Osteocyte (in vitro differentiated cells): Measurements from ENCODE around the gene ZNF324B. TPM values are rescaled to one million over a fixed set of nuclear protein-coding genes. Genes with fewer than 3 reads are reported as not detected.
"Not testable (repeated sequence)": the region's sequence is repeated elsewhere in the genome, so short reads cannot be mapped to it uniquely, and the experiment has no call there.

Source experiments
- DNase-seq: peaks from one replicate; pipeline ENCODE4 v3.0.0; 2021; ENCODE audit warnings: mixed read lengths; ENCODE audit not compliant: unreplicated experiment; ENCODE audit errors: extremely low spot score
- H3K27ac Mint-ChIP-seq: one replicate; pipeline ENCODE4 v1.8.0; 2021; ENCODE audit warnings: mild to moderate bottlenecking, mixed read lengths; ENCODE audit not compliant: unreplicated experiment
- H3K27me3 Mint-ChIP-seq: one replicate; pipeline ENCODE4 v1.8.0; 2021; ENCODE audit warnings: mixed read lengths; ENCODE audit not compliant: unreplicated experiment
- H3K36me3 Mint-ChIP-seq: one replicate; pipeline ENCODE4 v1.8.0; 2021; ENCODE audit warnings: mixed read lengths; ENCODE audit not compliant: unreplicated experiment
- H3K4me1 Mint-ChIP-seq: one replicate; pipeline ENCODE4 v1.8.0; 2021; ENCODE audit warnings: mixed read lengths; ENCODE audit not compliant: unreplicated experiment
- H3K4me3 Mint-ChIP-seq: one replicate; pipeline ENCODE4 v1.8.0; 2021; ENCODE audit warnings: mild to moderate bottlenecking, moderate library complexity, mixed read lengths; ENCODE audit not compliant: unreplicated experiment
- H3K9me3 Mint-ChIP-seq: one replicate; pipeline ENCODE4 v1.8.0; 2021; ENCODE audit warnings: mixed read lengths; ENCODE audit not compliant: unreplicated experiment
- CTCF ChIP-seq: fragments of 200-600 bp; sonication (generic); IDR thresholded peaks from 2 replicates; pipeline ENCODE4 v1.5.0; 2021; ENCODE audit warnings: antibody characterized with exemption, mild to moderate bottlenecking, moderate library complexity
- total RNA-seq: library from RNA; stranded (reverse); gene quantifications from 2 replicates; pipeline ENCODE4 v1.2.1, GENCODE V29; 2021

Gene ZNF324B
- total RNA-seq, 1 donor from 2014 or later = 7.4 TPM

DNA sequence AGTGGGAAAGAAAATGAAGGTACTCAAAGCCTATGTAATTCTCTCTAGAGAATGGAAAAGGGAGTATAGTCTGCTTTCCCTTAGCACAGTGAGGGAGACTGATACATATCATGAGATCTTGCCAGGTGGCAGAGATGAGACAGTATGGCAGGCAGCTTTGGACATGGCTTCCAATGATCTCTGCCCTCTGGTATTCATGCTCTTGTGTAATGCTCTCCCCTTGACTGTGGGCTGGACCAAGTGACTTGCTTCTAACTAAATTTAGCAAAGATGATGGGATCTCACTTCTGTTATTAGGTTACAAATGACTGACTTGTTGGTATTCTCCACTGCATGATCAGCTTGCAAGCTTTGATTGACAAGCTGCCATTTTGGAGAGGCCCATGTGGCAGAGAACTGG, 21.7 kb upstream of the ZNF324B start:
- no peak overlapping the region for H3K4me3 Mint-ChIP-seq
- no peak overlapping the region for H3K27ac Mint-ChIP-seq
- DNase-seq = no peak
- TF ChIP-seq CTCF = no peak
- H3K36me3 Mint-ChIP-seq = peaks cover 28% of the 10 kb centered on the region
- no peaks in the 10 kb centered on the region for H3K4me1 Mint-ChIP-seq
- peaks cover 23% of the 10 kb centered on the region for H3K9me3 Mint-ChIP-seq
- H3K27me3 Mint-ChIP-seq = no peaks in the 10 kb centered on the region

DNA sequence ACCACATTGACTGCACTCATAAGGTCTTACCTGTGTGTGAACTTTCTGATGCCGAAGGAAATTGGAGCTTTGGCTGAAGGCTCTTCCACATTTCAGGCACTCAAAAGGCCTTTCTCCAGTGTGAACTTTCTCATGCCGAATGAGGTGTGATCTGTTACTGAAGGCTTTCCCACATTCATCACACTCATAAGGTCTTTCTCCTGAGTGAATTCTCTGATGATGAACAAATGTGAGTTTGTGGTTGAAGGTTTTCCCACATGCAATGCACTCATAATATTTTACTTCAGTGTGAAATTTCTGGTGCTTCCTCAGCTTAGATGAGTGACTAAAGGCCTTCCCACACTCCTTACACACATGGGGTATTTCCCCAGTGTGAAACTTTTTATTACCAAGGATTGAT, 17.2 kb upstream of the ZNF324B start:
- H3K36me3 Mint-ChIP-seq = peaks cover 31% of the 10 kb centered on the region
- no peak for DNase-seq
- H3K9me3 Mint-ChIP-seq = peaks cover 48% of the 10 kb centered on the region
- no peak overlapping the region for H3K4me3 Mint-ChIP-seq
- H3K27ac Mint-ChIP-seq = no peak overlapping the region
- no peak for TF ChIP-seq CTCF
- H3K27me3 Mint-ChIP-seq = no peaks in the 10 kb centered on the region
- H3K4me1 Mint-ChIP-seq = no peaks in the 10 kb centered on the region

GRCh38 chr19:58439576-58440554, 11.6 kb upstream of the ZNF324B start, which contains the start of gene ZNF132:
Gene ZNF132 (minus strand): TSS chr19:58440153. CDS start chr19:58439821, 332 bp downstream.
- peak; percentile 90 for DNase-seq
- no peak for TF ChIP-seq CTCF
- Mint-ChIP-seq H3K4me1 (peaks cover 4% of the 10 kb centered on the region), H3K27me3 (no peaks in the 10 kb centered on the region), H3K27ac (peak within 1 kb of the TSS; percentile 86), H3K9me3 (peaks cover 32% of the 10 kb centered on the region), H3K4me3 (peak within 1 kb of the TSS; percentile 76), H3K36me3 (peaks cover 19% of the 10 kb centered on the region)

- peaks cover 13% of the 10 kb centered on the region for H3K36me3 Mint-ChIP-seq
- peak overlapping the region; percentile 76 for H3K4me3 Mint-ChIP-seq
- H3K27ac Mint-ChIP-seq = peak overlapping the region; percentile 86
- peaks cover 25% of the 10 kb centered on the region for H3K9me3 Mint-ChIP-seq
- DNase-seq = no peak
- no peaks in the 10 kb centered on the region for H3K27me3 Mint-ChIP-seq
- H3K4me1 Mint-ChIP-seq = peaks cover 4% of the 10 kb centered on the region
- TF ChIP-seq CTCF = no peak
Measured at GRCh38 chr19:58440556-58440955, 10.9 kb upstream of the ZNF324B start.

- peaks cover 12% of the 10 kb centered on the region for H3K36me3 Mint-ChIP-seq
- H3K27me3 Mint-ChIP-seq, H3K4me1 Mint-ChIP-seq, H3K27ac Mint-ChIP-seq, DNase-seq, H3K4me3 Mint-ChIP-seq: not testable (repeated sequence)
- peaks cover 13% of the 10 kb centered on the region for H3K9me3 Mint-ChIP-seq
Measured at GRCh38 chr19:58442986-58443385, 8.4 kb upstream of the ZNF324B start.

DNA sequence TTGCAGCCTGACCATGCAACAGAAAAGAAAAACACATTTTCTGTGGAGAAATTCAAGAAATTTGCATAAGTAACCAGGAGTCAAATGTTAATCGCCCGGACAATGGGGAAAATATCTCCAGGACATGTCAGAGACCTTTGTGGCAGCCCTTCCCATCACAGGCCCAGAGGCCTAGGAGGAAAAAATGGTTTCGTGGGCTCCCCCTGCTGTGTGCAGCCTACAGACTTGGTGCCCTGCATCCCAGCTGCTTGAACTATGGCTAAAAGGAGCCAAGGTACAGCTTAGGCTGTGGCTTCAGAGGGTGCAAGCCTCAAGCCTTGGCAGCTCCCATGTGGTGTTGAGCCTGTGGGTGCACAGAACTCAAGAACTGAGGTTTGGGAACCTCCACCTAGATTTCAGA, 2.6 kb upstream of the ZNF324B start:
- H3K4me3 Mint-ChIP-seq, H3K36me3 Mint-ChIP-seq, H3K9me3 Mint-ChIP-seq, H3K27ac Mint-ChIP-seq, H3K27me3 Mint-ChIP-seq, DNase-seq: not testable (repeated sequence)
- H3K4me1 Mint-ChIP-seq = peaks cover 19% of the 10 kb centered on the region

DNA sequence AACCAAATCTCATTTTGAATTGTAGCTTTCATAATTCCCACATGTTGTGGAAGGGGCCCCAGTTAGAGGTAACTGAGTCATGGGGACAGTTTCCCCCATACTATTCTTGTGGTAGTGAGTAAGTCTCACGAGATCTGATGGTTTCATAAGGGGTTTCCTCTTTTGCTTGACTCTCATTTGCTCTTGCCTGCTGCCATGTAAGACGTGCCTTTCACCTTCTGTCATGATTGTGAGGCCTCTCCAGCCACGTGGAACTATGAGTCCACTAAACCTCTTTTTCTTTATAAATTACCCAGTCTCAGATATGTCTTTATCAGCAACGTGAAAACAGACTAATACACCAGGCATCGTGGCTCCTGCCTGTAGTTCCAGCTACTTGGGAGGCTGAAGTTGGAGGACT, 1.4 kb upstream of the ZNF324B start:
- peaks cover 19% of the 10 kb centered on the region for H3K4me1 Mint-ChIP-seq
- H3K27me3 Mint-ChIP-seq, H3K4me3 Mint-ChIP-seq, H3K27ac Mint-ChIP-seq, H3K36me3 Mint-ChIP-seq, DNase-seq, H3K9me3 Mint-ChIP-seq: not testable (repeated sequence)
